GM12872 (cell line): ENCODE measurements around the gene FAHD2A.

Experiments
- CTCF ChIP-seq: IDR thresholded peaks from 3 replicates; pipeline ENCODE4 v1.5.1; 2011; ENCODE audit warnings: low read depth, mild to moderate bottlenecking, low read length, moderate library complexity; ENCODE audit not compliant: insufficient read depth

FAHD2A gene

DNA sequence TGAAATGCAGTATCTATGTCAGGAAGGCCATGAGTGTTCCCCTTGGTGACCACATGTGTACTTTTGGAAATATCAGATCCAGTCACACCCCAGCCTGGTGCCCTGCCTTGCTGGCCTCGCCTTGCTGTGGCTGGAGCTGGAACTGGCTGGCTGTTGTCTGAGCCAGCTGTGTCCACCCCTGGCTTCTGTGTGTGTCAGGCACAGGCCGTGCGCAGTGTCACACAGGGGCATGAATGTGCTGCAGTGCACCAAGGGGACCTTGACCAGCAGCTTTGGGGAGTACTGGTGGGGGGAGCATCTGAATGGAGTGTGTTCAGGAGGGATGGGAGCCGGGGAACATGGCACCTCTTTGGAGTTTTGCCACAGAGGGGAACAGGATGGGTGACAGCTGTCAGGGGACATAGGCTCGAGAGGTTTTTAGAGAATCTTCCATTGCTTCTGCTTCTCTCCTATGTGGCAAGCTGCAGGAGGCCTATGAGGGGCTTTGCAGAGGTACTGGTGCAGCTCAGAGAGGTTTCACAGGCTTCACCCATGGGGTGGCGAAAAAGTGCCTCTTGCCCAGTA is 44.7 kb upstream of the FAHD2A start:
- TF ChIP-seq CTCF = no peak

GRCh38 chr2:95359031-95359430 is 43.5 kb upstream of the FAHD2A start:
- no peak for TF ChIP-seq CTCF

DNA sequence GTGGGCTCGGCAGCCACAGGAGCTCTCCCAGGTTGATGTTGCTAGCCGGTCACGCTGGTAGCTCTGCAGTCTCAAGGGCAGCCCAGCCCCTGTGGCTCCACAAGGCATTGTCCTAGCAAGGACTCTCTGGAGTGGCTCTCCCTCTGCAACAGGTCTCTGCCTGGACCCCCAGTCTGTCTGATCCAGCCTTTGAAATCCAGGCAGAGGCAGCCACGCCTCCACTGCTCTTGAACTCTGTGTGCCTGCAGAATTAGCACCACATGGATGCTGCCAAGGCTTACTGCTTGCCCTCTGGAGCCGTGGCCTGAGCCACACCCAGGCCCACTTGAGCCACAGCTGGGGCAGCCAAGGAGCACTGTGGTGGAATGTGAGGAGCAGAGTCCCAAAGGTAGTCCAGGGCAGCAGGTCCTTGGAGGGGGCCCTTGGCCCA is 43.0 kb upstream of the FAHD2A start:
- TF ChIP-seq CTCF = no peak

DNA sequence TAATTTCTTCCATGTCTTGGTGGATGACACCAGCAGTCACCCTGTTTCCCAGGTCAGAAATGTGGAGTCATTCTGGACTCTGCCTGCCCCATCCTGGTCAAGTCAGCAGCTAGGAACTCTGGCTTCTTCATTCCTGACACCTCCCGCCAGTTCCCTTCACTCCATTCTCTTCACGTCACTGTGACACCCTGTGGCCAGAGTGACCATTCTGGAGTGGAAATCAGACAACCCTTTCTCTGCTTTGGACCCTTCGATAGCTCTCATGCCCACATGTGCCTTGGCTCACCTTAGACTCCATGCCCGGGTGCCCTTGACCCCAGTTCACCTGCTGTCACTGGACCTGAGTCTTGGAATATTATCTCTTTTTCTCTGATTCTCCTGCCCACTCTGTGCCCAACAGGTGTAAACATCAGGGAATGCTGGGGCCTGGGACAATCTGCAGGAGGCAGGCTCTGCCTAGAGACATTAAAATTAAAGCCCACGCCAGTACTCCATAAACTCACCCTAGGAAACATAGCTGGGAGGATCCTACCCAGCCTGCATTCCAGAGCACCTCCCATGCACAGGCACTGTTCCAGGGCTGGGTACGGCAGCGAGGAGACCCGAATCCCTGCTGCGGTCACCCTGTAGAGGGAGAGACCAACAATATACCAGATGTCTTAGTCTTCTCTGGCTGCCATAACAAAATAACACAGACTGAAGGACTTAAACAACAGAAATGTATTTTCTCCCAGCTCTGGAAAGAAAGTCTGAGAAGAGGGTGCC is 41.1 kb upstream of the FAHD2A start:
- no peak for TF ChIP-seq CTCF

DNA sequence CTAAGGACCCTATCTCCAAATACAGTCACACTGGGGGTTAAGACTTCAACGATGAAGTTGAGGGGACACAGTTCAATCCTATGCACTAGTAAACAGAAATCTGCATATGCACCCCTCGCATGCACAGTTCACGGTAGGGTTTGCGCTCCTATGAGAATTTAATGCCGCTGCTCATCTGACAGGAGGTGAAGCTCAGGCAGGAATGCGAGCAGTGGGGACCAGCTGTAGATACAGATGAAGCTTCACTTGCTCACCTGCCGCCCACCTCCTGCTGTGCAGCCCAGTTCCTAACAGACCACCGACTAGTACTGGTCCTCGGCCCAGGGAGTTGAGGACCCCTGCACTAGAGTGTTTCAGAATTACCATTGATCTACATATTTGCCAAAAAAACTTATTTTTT is 40.0 kb upstream of the FAHD2A start:
- TF ChIP-seq CTCF = no peak

GRCh38 chr2:95366514-95366913 is 36.0 kb upstream of the FAHD2A start:
- no peak for TF ChIP-seq CTCF

- TF ChIP-seq CTCF = no peak
These were observed 30.2 kb upstream of the FAHD2A start for GRCh38 chr2:95372216-95372829.
